GM12878 (cell line): ENCODE data around the gene P2RX6. TPM values are rescaled to one million over a fixed set of nuclear protein-coding genes. Genes with fewer than 3 reads are reported as not detected.

Experiments
- ATAC-seq: fragments of 200-7000 bp; cut with Tn5 transposase; 3 replicates; pipeline ENCODE4 v1.9.1; 2020; ENCODE audit warnings: mild to moderate bottlenecking, moderate library complexity
- BruUV-seq: library from RNA; stranded (reverse); fragments of 400-500 nt; replicated peaks from 2 replicates; lab custom pipeline; 2021; lab: Mats Ljungman, UMichigan
- CTCF ChIA-PET: fragments of 300-600 bp; sonication (Branson Sonifier 250); formaldehyde crosslinking; extraction: SDS; loops from one replicate; lab custom pipeline; 2021; ENCODE audit warnings: inconsistent platforms; lab: Yijun Ruan, JAX
- POLR2A ChIA-PET: fragments of 350-600 bp; formaldehyde crosslinking; extraction: SDS; loops from one replicate; lab custom pipeline; 2021; ENCODE audit warnings: inconsistent platforms; lab: Charles Lee
- RAD21 ChIA-PET: fragments of 300-600 bp; sonication (Branson Sonifier 250); formaldehyde crosslinking; loops from one replicate; lab custom pipeline; 2023; ENCODE audit warnings: antibody characterized with exemption; ENCODE audit not compliant: unreplicated experiment; lab: Charles Lee
- SMC1A ChIA-PET: fragments of 300-600 bp; sonication (Branson Sonifier 250); formaldehyde crosslinking; loops from one replicate; lab custom pipeline; 2023; ENCODE audit not compliant: unreplicated experiment, uncharacterized antibody; lab: Charles Lee
- DNase-seq: peaks from one replicate; pipeline ENCODE4 v3.0.0-alpha.2; 2011; ENCODE audit warnings: low read depth, low spot score
- FAIRE-seq: peaks from 3 replicates; lab custom pipeline; 2011; peaks lifted over from hg19 to GRCh38; lab: Jason Lieb, UNC
- H2AFZ ChIP-seq: 2 replicates; pipeline ENCODE4 v1.6.0; 2011; ENCODE audit warnings: low read depth, low read length, control low read depth; ENCODE audit not compliant: control insufficient read depth
- H3K27ac ChIP-seq: 2 replicates; pipeline ENCODE4 v1.5.1; 2011; ENCODE audit warnings: control low read depth; ENCODE audit not compliant: control insufficient read depth, insufficient read depth
- H3K27me3 ChIP-seq, 2 experiments: replicated peaks in 1 of 2; 2 replicates each; pipeline versions ENCODE4 v1.6.0 to v1.6.1; 2011; ENCODE audit warnings: low read length in 1 of 2; ENCODE audit not compliant: control insufficient read depth in 2 of 2, insufficient read depth in 2 of 2
- H3K36me3 ChIP-seq, 2 experiments: 2 replicates each; pipeline ENCODE4 v1.5.1; 2011; ENCODE audit warnings: low read length in 1 of 2; ENCODE audit not compliant: control insufficient read depth in 2 of 2, insufficient read depth in 2 of 2
- H3K4me1 ChIP-seq: 2 replicates; pipeline ENCODE4 v1.6.1; 2011; ENCODE audit warnings: mild to moderate bottlenecking, low read length, moderate library complexity, mixed read lengths; ENCODE audit not compliant: control insufficient read depth, insufficient read depth
- H3K4me2 ChIP-seq: 2 replicates; pipeline ENCODE4 v1.6.0; 2011; ENCODE audit warnings: control low read depth; ENCODE audit not compliant: control insufficient read depth, insufficient read depth
- H3K4me3 ChIP-seq: fragments of 200-600 bp; sonication (generic); 2 replicates; pipeline ENCODE4 v1.5.1; 2016
- H3K79me2 ChIP-seq: 2 replicates; pipeline ENCODE4 v1.6.0; 2011; ENCODE audit warnings: low read length; ENCODE audit not compliant: control insufficient read depth, insufficient read depth
- H3K9ac ChIP-seq: 2 replicates; pipeline ENCODE4 v1.8.0; 2011; ENCODE audit warnings: low read length, control low read depth, mixed read lengths; ENCODE audit not compliant: control insufficient read depth, insufficient read depth
- H3K9me3 ChIP-seq: replicated peaks from 3 replicates; pipeline ENCODE4 v1.5.1; 2011; ENCODE audit warnings: mild to moderate bottlenecking, low read length; ENCODE audit not compliant: control insufficient read depth, insufficient read depth
- H4K20me1 ChIP-seq: 2 replicates; pipeline ENCODE4 v1.6.0; 2011; ENCODE audit not compliant: control insufficient read depth, insufficient read depth
- KLF5 ChIP-seq: fragments of 450-650 bp; IDR thresholded peaks from 2 replicates; pipeline ENCODE4 v1.6.1; 2014; ENCODE audit warnings: mild to moderate bottlenecking; ENCODE audit not compliant: partially characterized antibody
- MTA3 ChIP-seq: IDR thresholded peaks from 2 replicates; pipeline ENCODE4 v1.6.1; 2012; ENCODE audit warnings: low read length, inconsistent platforms, borderline replicate concordance
- PML ChIP-seq: IDR thresholded peaks from 2 replicates; pipeline ENCODE4 v1.6.1; 2012; ENCODE audit warnings: low read length, inconsistent platforms
- POLR2A ChIP-seq: IDR thresholded peaks from 2 replicates; pipeline ENCODE4 v1.6.1; 2011; ENCODE audit warnings: low read depth, mild to moderate bottlenecking, low read length
- POLR2AphosphoS5 ChIP-seq: IDR thresholded peaks from 2 replicates; pipeline ENCODE4 v1.6.1; 2011; ENCODE audit warnings: mild to moderate bottlenecking, low read length, inconsistent platforms
- SUZ12 ChIP-seq: fragments of 200-600 bp; sonication (generic); IDR thresholded peaks from one replicate; pipeline ENCODE4 v1.6.1; 2018; ENCODE audit warnings: antibody characterized with exemption, mild to moderate bottlenecking; ENCODE audit not compliant: unreplicated experiment
- WGBS: methylation state at CpG from one replicate; pipeline ENCODE4 v1.1.6; 2016; ENCODE audit warnings: low lambda C conversion rate; ENCODE audit not compliant: insufficient replicate concordance, insufficient coverage; ENCODE audit errors: missing lambda C conversion rate; 5-methylcytosine and 5-hydroxymethylcytosine counted together
- in situ Hi-C: fragments of 300-500 bp; cut with MboI; formaldehyde crosslinking; loops from 9 replicates; pipeline ENCODE4 v1.14.3; 2018; ENCODE audit warnings: mixed read lengths
- intact Hi-C: fragments of 100-400 bp; cut with micrococcal nuclease; formaldehyde crosslinking; loops from one replicate; pipeline ENCODE4 v1.14.2; 2022; ENCODE audit not compliant: unreplicated experiment
- polyA plus RNA-seq, 11 experiments: library from polyadenylated mRNA; depleted of rRNA in 4 of 11; unstranded in 6 of 11; stranded (reverse) in 5 of 11; fragments of >200 nt; fragmentation: Nextera tagmentation in 4 of 11; fragmentation: Illumina TruSeq in 1 of 11; extraction: Ambion mirVana in 4 of 11; extraction: Trizol in 1 of 11; gene quantifications; 1 replicate in 1 of 11; 2 replicates in 10 of 11; pipeline versions ENCODE4 v1.2.1 to v1.2.3, GENCODE V29; 2011 to 2016; ENCODE audit warnings: inconsistent platforms in 2 of 11, missing spikeins in 2 of 11, low read depth in 1 of 11
- total RNA-seq, 4 experiments: library from RNA; depleted of rRNA in 3 of 4; stranded (reverse); fragments of >200 nt in 3 of 4; fragmentation: Illumina TruSeq in 1 of 4; extraction: Trizol in 1 of 4; gene quantifications; 2 replicates each; pipeline versions ENCODE4 v1.2.1 to v1.2.3, GENCODE V29; 2013 to 2021

Gene P2RX6
- total and polyA plus RNA-seq, 10 of the 15 experiments (the other 5 are each of a cell fraction or from before 2014, with no cell fraction given) = 0.03 to 0.21 (median 0.07) TPM; not detected in 5

GRCh38 chr22:20997536-20998257, 17.3 kb upstream of the P2RX6 start:
- H3K27ac ChIP-seq = no peak overlapping the region
- FAIRE-seq (no peak), DNase-seq (no peak), ATAC-seq (no peak)
- ChIA-PET CTCF (no interaction called here), POLR2A (no interaction called here), RAD21 (no interaction called here), SMC1A (no interaction called here)
- H3K9ac ChIP-seq = no peak overlapping the region
- H3K4me3 ChIP-seq = no peak overlapping the region
- in situ Hi-C loops (no loop called here), intact Hi-C loops (no loop called here)
- WGBS = 82% methylated on average over 13 of the region's 13 CpGs
- H3K4me1 ChIP-seq = peaks cover 5% of the 10 kb centered on the region
- BruUV-seq = no TSS peak
- no peak overlapping the region for H3K4me2 ChIP-seq
- H4K20me1 ChIP-seq = no peaks in the 10 kb centered on the region
- H2AFZ ChIP-seq = no peak overlapping the region
- H3K9me3 ChIP-seq = no peaks in the 10 kb centered on the region
- TF ChIP-seq SUZ12 = no peak
- TF ChIP-seq POLR2A = peak; percentile 47
- H3K36me3 ChIP-seq = peaks cover 2 to 4% of the 10 kb centered on the region in 2 experiments; a peak in 2 of 4 replicates
- peaks cover 17% of the 10 kb centered on the region for H3K79me2 ChIP-seq
- no peaks in the 10 kb centered on the region for H3K27me3 ChIP-seq

DNA sequence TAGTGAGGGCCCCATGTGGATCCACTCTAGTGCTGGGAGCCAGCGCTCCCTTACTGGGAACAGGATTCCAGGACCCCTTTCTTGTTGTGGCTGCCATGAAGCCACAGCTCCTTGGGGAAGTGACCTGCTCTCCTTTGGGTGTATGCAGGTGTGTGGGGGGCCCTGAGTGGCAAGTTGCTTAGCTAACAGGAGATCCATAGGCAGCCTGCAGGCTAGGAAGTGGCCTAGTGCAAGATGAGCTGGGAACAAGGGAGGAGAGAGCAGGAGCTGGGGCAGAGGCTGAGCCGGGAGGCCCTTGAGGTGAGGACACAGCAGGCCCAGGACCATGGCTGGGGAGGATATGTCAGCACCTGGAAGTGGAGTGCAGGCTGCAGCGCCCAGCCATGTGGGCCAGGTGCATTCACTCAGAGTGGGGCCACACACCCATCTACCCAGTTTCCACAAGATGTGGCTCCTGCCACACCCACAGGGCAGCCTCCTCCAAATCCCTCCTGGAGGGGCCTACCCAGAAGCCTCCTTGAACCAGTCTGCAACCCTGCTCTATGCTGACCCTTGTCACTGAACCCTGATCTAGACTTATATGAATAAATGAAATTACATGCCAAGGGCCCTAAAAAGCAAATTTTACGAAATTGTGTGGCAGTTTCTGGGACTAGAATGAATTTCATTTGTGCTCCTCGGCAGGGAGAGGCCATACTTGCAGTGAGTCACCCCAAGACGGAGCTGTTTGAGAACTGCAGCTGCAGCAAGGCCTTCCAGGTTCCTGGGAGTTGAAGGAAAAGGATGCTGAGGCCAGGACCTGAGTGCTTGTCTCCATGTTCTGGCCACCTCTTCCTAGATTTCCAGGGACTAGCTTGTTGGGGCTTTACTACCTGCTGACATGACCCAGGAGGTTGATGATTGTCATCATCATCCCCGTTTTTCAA, 16.3 kb upstream of the P2RX6 start:
- no peaks in the 10 kb centered on the region for H3K27me3 ChIP-seq
- FAIRE-seq (no peak), DNase-seq (no peak), ATAC-seq (no peak)
- BruUV-seq = no TSS peak
- 0 out of 2 replicates have a peak, but pooled peaks have one; percentile 41 for TF ChIP-seq POLR2A
- TF ChIP-seq POLR2AphosphoS5 = peak; percentile 44
- TF ChIP-seq KLF5 = no peak
- TF ChIP-seq MTA3 = 0 out of 2 replicates have a peak, but pooled peaks have one; percentile 22
- TF ChIP-seq PML = 0 out of 2 replicates have a peak, but pooled peaks have one; percentile 21
- no peak overlapping the region for H3K9ac ChIP-seq
- WGBS = 61% methylated on average over 7 of the region's 7 CpGs
- no peak overlapping the region for H3K4me2 ChIP-seq
- H3K9me3 ChIP-seq = no peaks in the 10 kb centered on the region
- no peak overlapping the region for H2AFZ ChIP-seq
- no peak overlapping the region for H3K4me3 ChIP-seq
- no peak overlapping the region for H3K27ac ChIP-seq
- no peaks in the 10 kb centered on the region for H4K20me1 ChIP-seq
- intact Hi-C loops (no loop called here), in situ Hi-C loops (no loop called here)
- ChIA-PET CTCF (no interaction called here), SMC1A (no interaction called here), RAD21 (no interaction called here), POLR2A (no interaction called here)
- peaks cover 21% of the 10 kb centered on the region for H3K79me2 ChIP-seq
- H3K36me3 ChIP-seq = peaks cover 2 to 4% of the 10 kb centered on the region in 2 experiments; a peak in 2 of 4 replicates
- peaks cover 5% of the 10 kb centered on the region for H3K4me1 ChIP-seq
